ENCODE measurements around the gene ASB11. TPM values are rescaled to one million over a fixed set of nuclear protein-coding genes. Genes with fewer than 3 reads are reported as not detected.

ASB11 gene
- total and polyA plus RNA-seq, 7 donors = 0.16 to 0.60 TPM; not detected in 5

DNA sequence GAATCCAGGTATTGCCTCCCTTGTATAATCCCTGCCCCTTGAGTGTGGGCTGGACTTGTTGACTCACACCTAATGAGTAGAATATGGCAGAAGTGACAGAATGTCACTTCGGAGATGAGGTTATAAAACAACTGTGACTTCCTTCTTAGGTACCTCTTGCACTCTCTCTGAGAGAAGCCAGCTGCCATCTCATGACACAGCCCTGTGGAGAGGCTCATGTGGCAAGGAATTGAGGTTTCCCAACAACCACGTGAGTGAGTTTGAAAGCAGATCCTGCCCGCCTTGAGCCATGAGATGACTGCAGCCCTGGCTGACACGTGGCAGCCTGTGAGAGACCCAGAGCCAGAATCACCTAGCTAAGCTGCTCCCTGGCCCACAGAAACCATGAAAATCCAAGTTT, 13.5 kb downstream of the ASB11 start:
- intact Hi-C loops (cut with DNase I) = no loop called here
- DNase-seq = peak; percentile 81
- WGBS, 2 donors = 34 to 47% methylated on average over 4 of the region's 4 CpGs
- Histone ChIP-seq H3K9me3 (no peaks in the 10 kb centered on the region), H3K4me3 (no peak overlapping the region), H3K4me1 (no peaks in the 10 kb centered on the region), H3K27ac (no peak overlapping the region), H3K36me3 (no peaks in the 10 kb centered on the region), H3K27me3 (no peaks in the 10 kb centered on the region)
- TF ChIP-seq EP300 (IDR thresholded peaks at IDR 0.05) (no peak), POLR2AphosphoS5 (IDR thresholded peaks at IDR 0.05) (no peak), POLR2A (IDR thresholded peaks at IDR 0.05) (no peak)
- TF ChIP-seq, protein P1, sequence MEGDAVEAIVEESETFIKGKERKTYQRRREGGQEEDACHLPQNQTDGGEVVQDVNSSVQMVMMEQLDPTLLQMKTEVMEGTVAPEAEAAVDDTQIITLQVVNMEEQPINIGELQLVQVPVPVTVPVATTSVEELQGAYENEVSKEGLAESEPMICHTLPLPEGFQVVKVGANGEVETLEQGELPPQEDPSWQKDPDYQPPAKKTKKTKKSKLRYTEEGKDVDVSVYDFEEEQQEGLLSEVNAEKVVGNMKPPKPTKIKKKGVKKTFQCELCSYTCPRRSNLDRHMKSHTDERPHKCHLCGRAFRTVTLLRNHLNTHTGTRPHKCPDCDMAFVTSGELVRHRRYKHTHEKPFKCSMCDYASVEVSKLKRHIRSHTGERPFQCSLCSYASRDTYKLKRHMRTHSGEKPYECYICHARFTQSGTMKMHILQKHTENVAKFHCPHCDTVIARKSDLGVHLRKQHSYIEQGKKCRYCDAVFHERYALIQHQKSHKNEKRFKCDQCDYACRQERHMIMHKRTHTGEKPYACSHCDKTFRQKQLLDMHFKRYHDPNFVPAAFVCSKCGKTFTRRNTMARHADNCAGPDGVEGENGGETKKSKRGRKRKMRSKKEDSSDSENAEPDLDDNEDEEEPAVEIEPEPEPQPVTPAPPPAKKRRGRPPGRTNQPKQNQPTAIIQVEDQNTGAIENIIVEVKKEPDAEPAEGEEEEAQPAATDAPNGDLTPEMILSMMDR (IDR thresholded peaks at IDR 0.05) = no peak

DNA sequence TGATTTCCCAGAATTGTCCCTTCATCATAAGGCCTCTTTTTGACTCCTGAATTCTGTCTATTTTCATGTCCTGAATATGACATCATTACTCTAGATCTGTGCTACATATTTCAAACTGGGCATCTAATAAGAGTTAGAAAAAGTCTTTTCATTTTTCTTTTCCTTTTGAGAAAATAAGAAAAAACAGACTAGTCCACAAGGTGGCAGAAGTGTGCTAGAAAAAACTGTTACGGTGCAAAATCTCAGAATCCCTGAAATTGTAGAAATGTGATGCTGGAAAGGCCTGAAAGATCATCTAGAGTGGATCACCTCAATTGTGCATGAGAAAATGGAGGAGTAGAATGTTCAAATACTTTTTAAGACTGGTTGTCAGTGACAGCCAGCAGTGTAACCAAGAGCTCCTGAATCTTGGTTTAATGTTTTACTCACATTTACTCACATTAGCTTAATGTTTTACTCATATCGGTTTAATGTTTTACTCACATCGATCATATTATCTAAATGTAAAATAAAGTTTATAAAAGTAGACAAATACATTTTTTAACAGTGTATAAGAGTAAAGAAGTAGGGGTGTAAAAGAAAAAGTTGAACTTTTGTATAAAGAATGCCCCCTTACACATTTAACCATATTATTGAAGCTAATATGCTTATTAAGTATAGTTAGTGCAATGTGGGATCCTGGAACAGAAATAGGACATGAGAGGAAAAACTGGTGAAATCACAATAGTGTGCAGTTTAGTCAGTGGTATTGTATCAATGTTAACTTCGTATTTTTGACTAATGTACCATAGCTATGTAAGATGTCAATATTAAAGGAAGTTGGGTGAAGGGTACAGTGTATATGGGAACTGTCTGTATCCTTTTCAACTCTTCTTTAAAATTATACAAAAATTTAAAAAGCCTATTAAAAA, 15.2 kb downstream of the ASB11 start:
- TF ChIP-seq, protein P1 (IDR thresholded peaks at IDR 0.05) = peak in 1 of 4 experiments; percentile 8
- TF ChIP-seq EP300 (IDR thresholded peaks at IDR 0.05) = no peak
- 13 to 57% methylated on average over 4 of the region's 4 CpGs for WGBS, 2 donors
- H3K4me3 ChIP-seq = no peak overlapping the region
- no peaks in the 10 kb centered on the region for H3K9me3 ChIP-seq
- no peak for DNase-seq
- no peaks in the 10 kb centered on the region for H3K27me3 ChIP-seq
- no peaks in the 10 kb centered on the region for H3K36me3 ChIP-seq
- intact Hi-C loops (cut with DNase I) = no loop called here
- H3K27ac ChIP-seq = no peak overlapping the region
- H3K4me1 ChIP-seq = no peaks in the 10 kb centered on the region

DNA sequence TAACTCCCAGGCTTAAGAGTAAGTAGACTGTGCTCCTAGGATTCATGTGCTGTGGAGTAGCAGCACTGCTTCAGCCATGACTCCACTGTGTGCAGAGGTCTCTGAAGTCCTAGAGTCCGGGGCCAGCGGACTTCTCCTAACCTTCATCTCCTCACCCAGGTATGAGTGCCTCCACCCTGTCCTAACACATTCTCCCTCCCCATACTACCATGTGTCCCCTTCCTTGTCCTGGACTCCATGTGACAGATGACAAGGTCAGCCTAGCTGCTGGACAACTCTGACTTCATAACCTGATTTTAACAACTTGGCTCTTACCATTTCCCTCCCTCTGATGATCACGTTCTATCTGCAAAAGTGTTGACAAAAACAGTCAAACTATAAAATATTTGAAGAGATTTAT, 16.7 kb downstream of the ASB11 start:
- Histone ChIP-seq H3K36me3 (no peaks in the 10 kb centered on the region), H3K27me3 (no peaks in the 10 kb centered on the region), H3K4me1 (no peaks in the 10 kb centered on the region), H3K27ac (peak overlapping the region in 2 of 4 donors; percentile 31 to 33), H3K4me3 (no peak overlapping the region), H3K9me3 (no peaks in the 10 kb centered on the region)
- WGBS, 2 donors = 84 to 85% methylated on average over 3 of the region's 3 CpGs
- DNase-seq = no peak
- intact Hi-C loops (cut with DNase I) = no loop called here
- TF ChIP-seq, protein P1 (IDR thresholded peaks at IDR 0.05) = no peak
- TF ChIP-seq POLR2A (IDR thresholded peaks at IDR 0.05) (no peak), EP300 (IDR thresholded peaks at IDR 0.05) (no peak)

DNA sequence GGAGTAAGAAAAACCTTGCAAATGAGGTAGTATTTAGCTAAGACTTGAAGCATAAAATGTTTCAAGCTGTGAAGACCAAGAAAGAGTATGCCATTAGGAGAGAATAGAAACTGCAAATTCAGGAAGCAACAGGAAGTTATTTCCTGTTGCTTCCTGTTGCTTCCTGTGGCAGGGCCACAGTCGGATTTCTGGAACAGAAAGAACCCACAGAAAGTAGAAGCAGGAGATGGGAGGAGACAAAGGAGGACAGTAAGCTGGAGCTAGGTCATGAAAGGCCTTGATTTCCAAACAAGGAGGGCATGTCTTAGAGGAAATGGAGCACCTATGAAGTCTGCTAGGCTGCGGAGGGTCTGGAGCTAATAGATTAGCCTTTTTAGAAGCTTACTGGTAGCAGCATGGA, 17.2 kb downstream of the ASB11 start:
- intact Hi-C loops (cut with DNase I) = no loop called here
- Histone ChIP-seq H3K9me3 (no peaks in the 10 kb centered on the region), H3K36me3 (no peaks in the 10 kb centered on the region), H3K4me1 (no peaks in the 10 kb centered on the region), H3K4me3 (no peak overlapping the region), H3K27me3 (no peaks in the 10 kb centered on the region), H3K27ac (peak overlapping the region in 2 of 4 donors; percentile 29 to 31)
- 61 to 80% methylated on average over 2 of the region's 2 CpGs for WGBS, 2 donors
- TF ChIP-seq POLR2AphosphoS5 (IDR thresholded peaks at IDR 0.05) (no peak), POLR2A (IDR thresholded peaks at IDR 0.05) (no peak)
- no peak for DNase-seq

DNA sequence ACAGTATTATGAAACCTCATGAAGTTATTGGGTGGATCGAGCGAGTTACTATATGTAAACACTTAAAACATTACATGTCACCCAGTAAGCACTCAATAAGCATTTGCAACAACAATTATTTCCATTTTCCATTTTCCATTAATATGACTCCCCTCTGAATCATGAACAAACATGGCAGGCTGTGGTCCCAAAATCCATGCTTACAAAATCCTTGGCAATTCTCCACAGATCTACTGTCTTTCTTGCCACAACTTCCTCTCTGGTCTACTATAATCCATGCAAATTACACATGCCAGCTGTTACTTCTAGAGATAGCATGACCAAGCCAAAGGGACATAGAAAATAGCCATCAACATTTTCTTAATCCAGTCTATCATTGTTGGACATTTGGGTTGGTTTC, 22.0 kb downstream of the ASB11 start:
- 94 to 97% methylated on average over 2 of the region's 2 CpGs for WGBS, 2 donors
- Histone ChIP-seq H3K36me3 (no peaks in the 10 kb centered on the region), H3K27ac (no peak overlapping the region), H3K9me3 (no peaks in the 10 kb centered on the region), H3K4me3 (no peak overlapping the region), H3K27me3 (no peaks in the 10 kb centered on the region), H3K4me1 (no peaks in the 10 kb centered on the region)
- DNase-seq = no peak
- intact Hi-C loops (cut with DNase I) = no loop called here
- TF ChIP-seq EP300 (IDR thresholded peaks at IDR 0.05) = no peak

DNA sequence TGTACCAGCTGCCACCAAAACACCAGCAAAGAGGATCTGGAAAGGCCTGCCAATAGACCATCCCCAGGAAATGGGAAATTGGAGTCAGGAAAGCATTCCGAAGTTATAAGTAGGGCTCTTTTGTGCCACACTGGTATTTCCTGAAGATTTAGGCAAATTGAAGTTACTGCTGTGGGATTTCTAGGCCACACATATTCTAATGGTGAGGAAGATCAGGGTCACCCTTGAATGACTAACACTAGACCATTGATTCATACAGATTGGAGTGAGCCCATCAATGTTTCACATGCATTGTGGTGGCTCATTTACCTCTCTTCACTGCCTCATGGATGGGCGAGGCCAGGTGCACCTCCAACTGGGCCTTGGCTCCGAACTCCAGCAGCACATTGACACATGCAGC, 22.6 kb downstream of the ASB11 start:
- DNase-seq = no peak
- intact Hi-C loops (cut with DNase I) = no loop called here
- Histone ChIP-seq H3K27ac (no peak overlapping the region), H3K4me3 (no peak overlapping the region), H3K27me3 (no peaks in the 10 kb centered on the region), H3K36me3 (no peaks in the 10 kb centered on the region), H3K4me1 (no peaks in the 10 kb centered on the region), H3K9me3 (no peaks in the 10 kb centered on the region)
- TF ChIP-seq EP300 (IDR thresholded peaks at IDR 0.05) (no peak), POLR2AphosphoS5 (IDR thresholded peaks at IDR 0.05) (no peak), POLR2A (IDR thresholded peaks at IDR 0.05) (no peak)
- TF ChIP-seq, protein P1 (IDR thresholded peaks at IDR 0.05) = no peak
- 93 to 95% methylated on average over 3 of the region's 3 CpGs for WGBS, 2 donors
